K562 (cell line): ENCODE results near the gene WDR62. TPM values are rescaled to one million over a fixed set of nuclear protein-coding genes. Genes with fewer than 3 reads are reported as not detected.

Experiments used
- ATAC-seq: fragments of 200-7000 bp; cut with Tn5 transposase; 3 replicates; pipeline ENCODE4 v1.9.1; 2020; ENCODE audit warnings: moderate library complexity
- BruUV-seq: library from RNA; stranded (reverse); fragments of 400-500 nt; replicated peaks from 2 replicates; lab custom pipeline; 2021; lab: Mats Ljungman, UMichigan
- CTCF ChIA-PET: fragments of 300-600 bp; formaldehyde crosslinking; extraction: SDS; loops from one replicate; lab custom pipeline; 2021; ENCODE audit warnings: low intra/inter-chr PET ratio; lab: Yijun Ruan, JAX
- POLR2A ChIA-PET: fragments of 300-600, 350-650 bp; sonication (Branson Sonifier 250); formaldehyde crosslinking; extraction: SDS; loops from one replicate; lab custom pipeline; 2021; ENCODE audit warnings: antibody characterized with exemption, inconsistent platforms; lab: Yijun Ruan, JAX
- DNase-seq, 4 experiments: peaks; one replicate each; pipeline versions ENCODE4 v3.0.0 to v3.0.0-alpha.2; 2011 to 2018; ENCODE audit warnings: low spot score in 3 of 4, mixed read lengths in 3 of 4; ENCODE audit errors: extremely low read depth in 1 of 4
- FAIRE-seq: peaks from 2 replicates; lab custom pipeline; 2011; peaks lifted over from hg19 to GRCh38; lab: Jason Lieb, UNC
- H2AFZ ChIP-seq: 2 replicates; pipeline ENCODE4 v1.6.0; 2011; ENCODE audit warnings: low read depth, low read length, control low read depth, inconsistent platforms
- H3K27ac ChIP-seq: fragments of 200-600 bp; 3 replicates; pipeline ENCODE4 v1.8.0; 2011; ENCODE audit warnings: low read depth, mild to moderate bottlenecking, control low read depth, inconsistent platforms, low read length, moderate library complexity, mixed read lengths; ENCODE audit errors: extremely low read depth
- H3K27me3 ChIP-seq, 2 experiments: fragments of 300-600 bp in 1 of 2; 2 replicates in 1 of 2; 3 replicates in 1 of 2; pipeline versions ENCODE4 v1.6.0 to v1.8.0; 2011; ENCODE audit warnings: inconsistent platforms in 2 of 2, low read length in 2 of 2, mild to moderate bottlenecking in 1 of 2, mixed read lengths in 1 of 2, moderate library complexity in 1 of 2; ENCODE audit not compliant: control insufficient read depth in 2 of 2, insufficient read depth in 2 of 2
- H3K36me3 ChIP-seq: fragments of 300-600 bp; 3 replicates; pipeline ENCODE4 v1.8.0; 2011; ENCODE audit warnings: mild to moderate bottlenecking, low read length, inconsistent platforms; ENCODE audit not compliant: control insufficient read depth, insufficient read depth
- H3K4me1 ChIP-seq, 2 experiments: fragments of 200-600 bp in 1 of 2; replicated peaks in 1 of 2; 2 replicates in 1 of 2; 3 replicates in 1 of 2; pipeline versions ENCODE4 v1.5.1 to v1.8.0; 2011; ENCODE audit warnings: inconsistent platforms in 2 of 2, low read length in 2 of 2, mild to moderate bottlenecking in 1 of 2, mixed read lengths in 1 of 2, moderate library complexity in 1 of 2; ENCODE audit not compliant: control insufficient read depth in 2 of 2, insufficient read depth in 2 of 2
- H3K4me2 ChIP-seq: 2 replicates; pipeline ENCODE4 v1.6.1; 2011; ENCODE audit warnings: low read length, control low read depth, inconsistent platforms, mixed read lengths; ENCODE audit not compliant: insufficient read depth
- H3K4me3 ChIP-seq: fragments of 200-600 bp; sonication (generic), shearing (Covaris generic); 2 replicates; pipeline ENCODE4 v1.5.1; 2016; ENCODE audit warnings: control low read depth, inconsistent platforms
- H3K79me2 ChIP-seq: fragments of 200-600 bp; 3 replicates; pipeline ENCODE4 v1.8.0; 2011; ENCODE audit warnings: low read length, inconsistent platforms; ENCODE audit not compliant: control insufficient read depth, insufficient read depth
- H3K9ac ChIP-seq, 2 experiments: 2 replicates each; pipeline versions ENCODE4 v1.6.0 to v1.6.1; 2011; ENCODE audit warnings: low read depth in 2 of 2, low read length in 2 of 2, control low read depth in 1 of 2, inconsistent platforms in 1 of 2, mild to moderate bottlenecking in 1 of 2, mixed read lengths in 1 of 2; ENCODE audit not compliant: insufficient read depth in 1 of 2
- H3K9me1 ChIP-seq: one replicate; pipeline ENCODE4 v1.6.0; 2011; ENCODE audit warnings: inconsistent platforms, mild to moderate bottlenecking, low read length, moderate library complexity; ENCODE audit not compliant: control insufficient read depth, insufficient read depth
- H3K9me3 ChIP-seq: replicated peaks from 2 replicates; pipeline ENCODE4 v1.5.1; 2011; ENCODE audit warnings: low read depth, low read length, inconsistent platforms; ENCODE audit not compliant: control insufficient read depth, insufficient read depth
- H4K20me1 ChIP-seq: replicated peaks from 2 replicates; pipeline ENCODE4 v1.6.1; 2011; ENCODE audit warnings: low read length, inconsistent platforms, mixed read lengths; ENCODE audit not compliant: control insufficient read depth, insufficient read depth
- HDAC3 ChIP-seq: fragments of 450-650 bp; IDR thresholded peaks from 2 replicates; pipeline ENCODE4 v1.6.1; 2018; ENCODE audit warnings: borderline replicate concordance, mild to moderate bottlenecking, moderate library complexity; ENCODE audit not compliant: partially characterized antibody
- PYGO2 ChIP-seq: fragments of 450-650 bp; IDR thresholded peaks from 2 replicates; pipeline ENCODE4 v1.6.1; 2016; ENCODE audit warnings: mild to moderate bottlenecking, missing genetic modification characterization, moderate library complexity, missing compliant biosample characterization
- RAD21 ChIP-seq, 2 experiments: fragments of 250-450 bp in 1 of 2; fragments of 450-650 bp in 1 of 2; sonication (Bioruptor Pico) in 1 of 2; formaldehyde crosslinking in 1 of 2; IDR thresholded peaks in 1 of 2; conservative IDR thresholded peaks in 1 of 2; 2 replicates each; pipeline versions ENCODE4 v1.4.0 to v1.8.0; 2020 to 2022; ENCODE audit warnings: mild to moderate bottlenecking in 2 of 2, moderate library complexity in 1 of 2
- SIN3A ChIP-seq, 2 experiments: fragments of 150-350 bp in 1 of 2; IDR thresholded peaks; 2 replicates each; pipeline ENCODE4 v1.6.1; 2011 to 2016; ENCODE audit warnings: borderline replicate concordance in 2 of 2, low read depth in 2 of 2, low read length in 2 of 2, mild to moderate bottlenecking in 2 of 2, moderate library complexity in 2 of 2; ENCODE audit not compliant: control insufficient read depth in 1 of 2
- SMARCE1 ChIP-seq: fragments of 450-650 bp; IDR thresholded peaks from 2 replicates; pipeline ENCODE4 v1.7.1; 2016; ENCODE audit warnings: mild to moderate bottlenecking
- TCF7 ChIP-seq: sonication (generic); IDR thresholded peaks from 2 replicates; pipeline ENCODE4 v1.6.1; 2016; ENCODE audit warnings: antibody characterized with exemption, borderline replicate concordance
- TCFL5 ChIP-seq: fragments of 250-450 bp; sonication (Bioruptor Pico); conservative IDR thresholded peaks from 2 replicates; pipeline ENCODE4 v1.6.1; 2021; ENCODE audit warnings: mild to moderate bottlenecking, moderate library complexity, matching md5 sums
- TSC22D4 ChIP-seq: fragments of 450-650 bp; IDR thresholded peaks from 2 replicates; pipeline ENCODE4 v1.6.1; 2016; ENCODE audit warnings: missing genetic modification characterization, missing biosample characterization, control low read depth
- ZBTB7A ChIP-seq: IDR thresholded peaks from 2 replicates; pipeline ENCODE4 v1.6.1; 2011; ENCODE audit warnings: low read depth, mild to moderate bottlenecking, low read length, moderate library complexity, borderline replicate concordance; ENCODE audit not compliant: control insufficient read depth
- ZFP36 ChIP-seq: fragments of 150-350 bp; IDR thresholded peaks from 2 replicates; pipeline ENCODE4 v1.6.1; 2018; ENCODE audit warnings: low read length, low read depth; ENCODE audit not compliant: partially characterized antibody
- WGBS: fragments of 100-300 bp; shearing (Covaris generic); methylation state at CpG from one replicate; pipeline ENCODE4 v1.1.6; 2016; ENCODE audit warnings: low coverage, mixed read lengths; ENCODE audit not compliant: insufficient coverage; ENCODE audit errors: missing lambda C conversion rate; 5-methylcytosine and 5-hydroxymethylcytosine counted together
- in situ Hi-C: fragments of 300-500 bp; cut with MboI; formaldehyde crosslinking; loops from 4 replicates; pipeline ENCODE4 v1.15.0; 2018; ENCODE audit warnings: inconsistent platforms, mixed read lengths
- intact Hi-C: fragments of 100-400 bp; cut with micrococcal nuclease; formaldehyde crosslinking; loops from 2 replicates; pipeline ENCODE4 v1.14.2; 2022
- polyA plus RNA-seq, 8 experiments: library from polyadenylated mRNA; depleted of rRNA in 4 of 8; stranded (reverse) in 5 of 8; unstranded in 3 of 8; fragments of >200 nt; fragmentation: Nextera tagmentation in 2 of 8; fragmentation: Illumina TruSeq in 1 of 8; extraction: Ambion mirVana in 2 of 8; extraction: Trizol in 1 of 8; gene quantifications; 2 replicates each; pipeline versions ENCODE4 v1.2.1 to v1.2.3, GENCODE V29; 2011 to 2014; ENCODE audit warnings: inconsistent platforms in 1 of 8, missing spikeins in 1 of 8
- total RNA-seq, 7 experiments: library from RNA; depleted of rRNA in 6 of 7; stranded (reverse); fragments of >200 nt in 6 of 7; fragmentation: Illumina TruSeq in 2 of 7; extraction: Trizol in 2 of 7; gene quantifications; 2 replicates each; pipeline versions ENCODE4 v1.2.1 to v1.2.3, GENCODE V29; 2011 to 2021; ENCODE audit warnings: low replicate concordance in 1 of 7
- TF ChIP-seq, protein P1 (sequence below), 3 experiments: IDR thresholded peaks in 2 of 3; conservative IDR thresholded peaks in 1 of 3; 2 replicates each; pipeline ENCODE4 v1.5.1; 2011 to 2012; ENCODE audit warnings: low read length in 3 of 3, mild to moderate bottlenecking in 3 of 3, control low read depth in 2 of 3, improper control_type of control experiment in 1 of 3, inconsistent platforms in 1 of 3, low read depth in 1 of 3, mixed read lengths in 1 of 3, moderate library complexity in 1 of 3; ENCODE audit not compliant: insufficient read depth in 2 of 3

Gene WDR62
- total and polyA plus RNA-seq, 9 of the 15 experiments (the other 6 are each of a cell fraction or from before 2014, with no cell fraction given): 0.35 to 32.8 (median 14.4) TPM

DNA sequence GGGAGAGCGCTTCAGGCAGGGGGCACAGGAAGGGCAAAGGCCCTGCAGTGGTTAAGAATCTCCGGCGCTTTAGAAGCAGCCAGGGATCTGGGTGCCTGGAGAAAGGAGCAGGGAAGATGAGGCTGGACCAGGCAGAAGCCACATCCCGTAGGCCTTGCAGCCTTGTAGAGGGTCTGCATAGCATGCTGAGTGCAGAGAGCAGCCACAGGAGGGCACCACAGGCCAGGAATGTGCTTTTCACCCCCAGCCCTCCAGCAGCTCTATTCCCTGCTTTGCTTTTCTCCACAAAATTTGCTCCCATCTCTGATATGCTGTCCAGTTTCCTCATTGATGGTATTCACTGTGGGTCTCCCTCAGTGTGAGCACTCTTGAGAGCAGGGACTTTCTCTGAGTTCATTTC lies 5.7 kb downstream of the WDR62 start:
- H3K4me1 ChIP-seq: peaks cover 5% of the 10 kb centered on the region in 2 experiments; a peak in 3 of 5 replicates
- 85% methylated on average over 3 of the region's 4 CpGs for WGBS
- no peaks in the 10 kb centered on the region for H3K9me1 ChIP-seq
- DNase-seq: peak; percentile 42 to 68 (median 47)
- H2AFZ ChIP-seq: no peak overlapping the region
- intact Hi-C loops (loop anchor here (5.0 kb wide), 2 partner anchors 52 to 112 kb away; partner anchors contain the start of genes OVOL3 and POLR2I), in situ Hi-C loops (loop anchor here (5.0 kb wide), 1 partner anchor 112 kb away; no protein-coding TSS in a partner anchor)
- BruUV-seq: no TSS peak
- ATAC-seq: peak; percentile 84
- H3K79me2 ChIP-seq: peaks cover 29% of the 10 kb centered on the region
- POLR2A ChIA-PET: interaction anchor here (1.2 kb wide), 1 partner anchor 23 kb away, joined by 3 read pairs; no protein-coding TSS in a partner anchor
- H3K4me2 ChIP-seq: no peak overlapping the region
- CTCF ChIA-PET: interaction anchor here (0.6 to 1.5 kb wide), 2 partner anchors 52 to 111 kb away, joined by 3 to 6 read pairs; no protein-coding TSS in a partner anchor
- H3K36me3 ChIP-seq: peaks cover 78% of the 10 kb centered on the region
- H4K20me1 ChIP-seq: peaks cover 5% of the 10 kb centered on the region; the same call in 1 of the 2 replicates
- no peaks in the 10 kb centered on the region for H3K27me3 ChIP-seq
- H3K9ac ChIP-seq: no peak overlapping the region
- H3K9me3 ChIP-seq: no peaks in the 10 kb centered on the region
- no peak overlapping the region for H3K27ac ChIP-seq
- FAIRE-seq: peak; percentile 67
- H3K4me3 ChIP-seq: no peak overlapping the region
- TF ChIP-seq TCFL5 (CRISPR knock-in tag) (no peak), HDAC3 (no peak), TSC22D4 (tag) (no peak), PYGO2 (tag) (no peak), ZBTB7A (peak; percentile 47; the same call in 1 of the 2 replicates), ZFP36 (no peak), SIN3A (IDR thresholded peaks at IDR 0.05; ENCODE audit: borderline replicate concordance in 2 of 2, control insufficient read depth in 1 of 2, low read depth in 2 of 2, low read length in 2 of 2) (no peak), TCF7 (no peak), RAD21 (CRISPR knock-in tag; conservative IDR thresholded peaks at IDR 0.05 in 1 of 2, IDR thresholded peaks at IDR 0.05 in 1 of 2) (peak; percentile 50 to 59), SMARCE1 (no peak)
- TF ChIP-seq, protein P1, sequence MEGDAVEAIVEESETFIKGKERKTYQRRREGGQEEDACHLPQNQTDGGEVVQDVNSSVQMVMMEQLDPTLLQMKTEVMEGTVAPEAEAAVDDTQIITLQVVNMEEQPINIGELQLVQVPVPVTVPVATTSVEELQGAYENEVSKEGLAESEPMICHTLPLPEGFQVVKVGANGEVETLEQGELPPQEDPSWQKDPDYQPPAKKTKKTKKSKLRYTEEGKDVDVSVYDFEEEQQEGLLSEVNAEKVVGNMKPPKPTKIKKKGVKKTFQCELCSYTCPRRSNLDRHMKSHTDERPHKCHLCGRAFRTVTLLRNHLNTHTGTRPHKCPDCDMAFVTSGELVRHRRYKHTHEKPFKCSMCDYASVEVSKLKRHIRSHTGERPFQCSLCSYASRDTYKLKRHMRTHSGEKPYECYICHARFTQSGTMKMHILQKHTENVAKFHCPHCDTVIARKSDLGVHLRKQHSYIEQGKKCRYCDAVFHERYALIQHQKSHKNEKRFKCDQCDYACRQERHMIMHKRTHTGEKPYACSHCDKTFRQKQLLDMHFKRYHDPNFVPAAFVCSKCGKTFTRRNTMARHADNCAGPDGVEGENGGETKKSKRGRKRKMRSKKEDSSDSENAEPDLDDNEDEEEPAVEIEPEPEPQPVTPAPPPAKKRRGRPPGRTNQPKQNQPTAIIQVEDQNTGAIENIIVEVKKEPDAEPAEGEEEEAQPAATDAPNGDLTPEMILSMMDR (IDR thresholded peaks at IDR 0.05 in 2 of 3, conservative IDR thresholded peaks at IDR 0.05 in 1 of 3; ENCODE audit: insufficient read depth in 2 of 3, low read depth in 1 of 3, low read length in 3 of 3): peak; percentile 55 to 72 (median 72)
